Choroid plexus epithelial cell (primary cell): Measurements from ENCODE around the gene PPM1L.
A peak's percentile ranks its signal among the peaks of the same experiment; 100 is the strongest.

Source experiments
- DNase-seq: peaks from one replicate; pipeline ENCODE4 v3.0.0-alpha.2; 2010; ENCODE audit warnings: low read depth
- H3K4me3 ChIP-seq: 2 replicates; pipeline ENCODE4 v1.5.1; 2011; ENCODE audit warnings: low read depth, mild to moderate bottlenecking, control low read depth, low read length, moderate library complexity
- TF ChIP-seq, protein P1 (sequence below): conservative IDR thresholded peaks from 2 replicates; pipeline ENCODE4 v1.5.1; 2011; ENCODE audit warnings: low read depth, mild to moderate bottlenecking, control low read depth, inconsistent platforms, low read length, moderate library complexity

Gene PPM1L

DNA sequence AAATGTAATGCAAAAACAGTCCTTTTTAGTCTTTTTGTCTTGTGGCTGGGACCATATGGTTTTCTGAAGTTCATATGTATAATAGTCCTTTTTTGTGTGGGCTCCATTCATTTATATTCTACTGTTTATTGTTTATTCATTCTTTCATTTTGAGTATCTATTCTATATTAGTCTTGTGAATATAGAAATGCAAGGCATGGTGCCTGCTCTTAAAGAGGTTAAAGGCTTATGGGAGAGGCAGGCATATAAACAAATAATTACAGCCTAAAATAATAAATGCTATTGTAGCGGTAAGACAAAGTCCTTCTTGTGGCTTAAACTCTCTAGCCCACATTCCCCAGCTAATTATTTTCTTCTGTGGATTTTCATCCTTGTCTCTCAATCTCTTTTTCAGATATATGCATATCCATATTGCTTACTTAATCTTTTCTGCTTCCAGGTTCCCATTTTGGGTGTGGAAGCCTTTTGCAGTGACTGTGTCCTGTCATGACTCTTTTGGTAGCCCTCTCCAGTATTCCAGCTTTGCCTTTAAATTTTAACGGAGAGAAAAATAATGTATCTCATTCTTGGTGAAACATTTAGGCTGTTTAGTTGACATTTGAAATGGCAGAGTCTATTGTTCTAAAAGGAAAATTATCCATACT lies 101.6 kb downstream of the PPM1L start:
- TF ChIP-seq, protein P1, sequence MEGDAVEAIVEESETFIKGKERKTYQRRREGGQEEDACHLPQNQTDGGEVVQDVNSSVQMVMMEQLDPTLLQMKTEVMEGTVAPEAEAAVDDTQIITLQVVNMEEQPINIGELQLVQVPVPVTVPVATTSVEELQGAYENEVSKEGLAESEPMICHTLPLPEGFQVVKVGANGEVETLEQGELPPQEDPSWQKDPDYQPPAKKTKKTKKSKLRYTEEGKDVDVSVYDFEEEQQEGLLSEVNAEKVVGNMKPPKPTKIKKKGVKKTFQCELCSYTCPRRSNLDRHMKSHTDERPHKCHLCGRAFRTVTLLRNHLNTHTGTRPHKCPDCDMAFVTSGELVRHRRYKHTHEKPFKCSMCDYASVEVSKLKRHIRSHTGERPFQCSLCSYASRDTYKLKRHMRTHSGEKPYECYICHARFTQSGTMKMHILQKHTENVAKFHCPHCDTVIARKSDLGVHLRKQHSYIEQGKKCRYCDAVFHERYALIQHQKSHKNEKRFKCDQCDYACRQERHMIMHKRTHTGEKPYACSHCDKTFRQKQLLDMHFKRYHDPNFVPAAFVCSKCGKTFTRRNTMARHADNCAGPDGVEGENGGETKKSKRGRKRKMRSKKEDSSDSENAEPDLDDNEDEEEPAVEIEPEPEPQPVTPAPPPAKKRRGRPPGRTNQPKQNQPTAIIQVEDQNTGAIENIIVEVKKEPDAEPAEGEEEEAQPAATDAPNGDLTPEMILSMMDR = no peak
- no peak for DNase-seq
- no peak overlapping the region for H3K4me3 ChIP-seq

DNA sequence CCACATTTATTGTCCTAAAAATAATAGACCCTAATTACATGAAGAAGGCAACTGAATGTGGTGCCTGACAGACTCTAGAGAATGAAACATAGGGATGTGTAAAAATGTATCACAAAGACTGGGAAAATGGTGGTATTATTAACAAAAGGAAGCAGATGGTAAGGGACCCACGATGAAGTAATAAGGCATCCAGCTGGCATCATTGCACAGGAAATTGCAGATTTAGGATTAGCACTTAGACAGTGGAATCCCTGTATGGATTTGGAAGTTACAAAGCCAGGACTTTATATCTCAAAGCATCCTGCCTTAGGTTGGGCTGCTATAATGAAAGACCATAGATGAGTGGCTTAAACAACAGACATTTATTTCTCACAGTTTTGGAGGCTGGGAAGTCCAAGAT lies 104.3 kb downstream of the PPM1L start:
- TF ChIP-seq, protein P1 = no peak
- DNase-seq = no peak
- H3K4me3 ChIP-seq = no peak overlapping the region

DNA sequence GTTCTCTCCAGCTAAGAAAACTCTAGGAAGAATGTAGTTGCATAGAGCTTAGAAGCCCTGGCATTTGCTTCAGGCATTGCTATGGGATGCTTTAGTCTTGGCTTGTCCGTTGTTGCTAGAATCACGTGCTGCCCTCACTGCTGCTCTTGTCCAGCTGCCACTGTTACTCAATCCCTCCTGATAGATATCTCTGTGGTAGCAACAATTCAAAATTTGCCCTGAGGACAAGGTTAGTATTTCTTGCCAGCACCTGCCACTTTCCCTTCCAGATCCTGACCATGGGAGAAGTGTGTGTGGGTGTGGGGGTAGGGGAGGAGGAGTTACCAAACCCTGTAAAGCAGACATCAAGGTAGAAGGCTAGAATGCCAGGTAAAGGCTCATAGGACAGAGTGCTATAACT lies 113.8 kb downstream of the PPM1L start:
- H3K4me3 ChIP-seq = no peak overlapping the region
- TF ChIP-seq, protein P1 = no peak
- DNase-seq = peak; percentile 2

DNA sequence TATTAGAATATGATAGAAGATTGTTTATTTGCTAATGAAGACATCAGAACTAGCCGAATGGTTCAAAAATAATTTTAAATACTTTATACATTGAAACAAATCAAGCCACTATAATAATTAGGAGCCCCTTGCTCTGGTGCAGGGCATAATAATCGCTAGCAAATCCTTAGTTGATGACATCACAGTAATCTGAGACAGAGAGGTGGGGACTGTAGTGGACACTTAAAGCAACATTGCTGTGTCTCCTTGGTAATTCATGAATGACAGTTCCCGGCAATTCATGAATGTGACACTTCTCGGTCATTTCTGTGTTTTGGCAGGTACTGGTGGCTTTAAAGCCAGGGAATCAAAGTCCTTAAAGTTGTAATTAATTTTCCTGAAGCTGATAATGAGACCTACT lies 114.3 kb downstream of the PPM1L start:
- TF ChIP-seq, protein P1 = no peak
- no peak for DNase-seq
- H3K4me3 ChIP-seq = no peak overlapping the region

DNA sequence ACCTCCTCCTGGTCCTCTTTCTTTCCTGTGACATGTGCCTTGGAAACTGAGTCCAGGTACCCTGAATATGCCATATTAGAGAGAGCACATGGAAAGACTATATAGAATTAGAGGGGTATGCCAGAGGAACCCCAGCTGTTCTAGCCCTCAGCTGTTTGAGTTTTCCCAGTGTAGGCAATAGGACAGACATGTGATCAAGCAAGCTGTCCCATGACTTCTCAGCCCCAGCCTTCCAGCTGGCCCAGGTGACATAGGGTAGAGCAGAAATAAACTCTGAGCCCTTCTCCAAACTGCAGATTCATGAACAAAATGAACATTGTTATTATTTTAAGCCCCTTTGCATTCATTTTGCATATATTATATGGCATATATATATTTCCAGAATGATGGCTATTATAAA lies 118.7 kb downstream of the PPM1L start:
- no peak overlapping the region for H3K4me3 ChIP-seq
- DNase-seq = no peak
- TF ChIP-seq, protein P1 = no peak

DNA sequence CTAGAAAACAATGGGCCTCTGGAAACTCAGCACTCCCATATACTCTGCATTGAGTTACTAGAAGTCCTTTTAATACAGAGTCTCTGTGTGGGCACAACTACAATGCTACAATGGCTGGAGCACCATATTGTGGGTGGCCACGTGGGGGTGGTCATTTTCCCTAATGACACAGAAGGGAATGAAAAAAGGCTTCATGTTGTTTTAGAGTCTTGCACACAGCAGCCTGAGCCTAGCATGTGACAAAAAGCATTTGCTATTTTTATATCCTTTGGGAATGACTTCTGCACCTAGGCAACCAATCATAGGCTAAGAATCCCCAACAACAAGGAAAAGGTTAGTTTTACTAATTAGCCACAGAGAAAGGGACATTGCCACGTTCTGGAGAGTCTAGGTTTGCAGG lies 120.6 kb downstream of the PPM1L start:
- TF ChIP-seq, protein P1 = no peak
- no peak overlapping the region for H3K4me3 ChIP-seq
- DNase-seq = no peak

DNA sequence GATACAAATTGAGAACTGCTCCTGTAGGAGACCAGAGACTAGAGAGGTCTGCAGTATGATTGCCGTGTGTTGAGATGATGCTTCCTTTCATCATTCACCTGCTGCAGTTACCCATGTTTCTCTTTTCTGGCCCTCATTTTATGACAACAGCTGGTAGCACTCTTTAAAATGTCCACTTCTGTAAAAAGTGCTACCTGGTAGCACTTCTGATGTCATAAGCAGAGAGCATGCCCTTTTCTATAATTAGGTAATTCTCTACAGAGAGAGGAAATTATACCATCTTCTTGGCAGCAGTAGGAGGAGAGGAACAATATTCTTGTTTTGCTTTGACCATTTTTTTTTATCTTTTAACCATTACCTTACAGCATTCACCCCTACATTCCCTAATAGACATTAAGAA lies 123.8 kb downstream of the PPM1L start:
- DNase-seq = no peak
- TF ChIP-seq, protein P1 = no peak
- no peak overlapping the region for H3K4me3 ChIP-seq
